ENCODE data around the gene ITGA8.

The ITGA8 gene

GRCh38 chr10:15737656-15738055 is 17.9 kb upstream of the ITGA8 start:
- no peak for DNase-seq (ENCODE audit: low read depth in 4 of 4, low spot score in 1 of 4)

GRCh38 chr10:15735763-15736162 is 16.0 kb upstream of the ITGA8 start:
- no peak for DNase-seq (ENCODE audit: low read depth in 4 of 4, low spot score in 1 of 4)

GRCh38 chr10:15730341-15730740 is 10.6 kb upstream of the ITGA8 start:
- DNase-seq (ENCODE audit: low read depth in 4 of 4, low spot score in 1 of 4): no peak

GRCh38 chr10:15729890-15730289 is 10.2 kb upstream of the ITGA8 start:
- DNase-seq (ENCODE audit: low read depth in 4 of 4, low spot score in 1 of 4): no peak

GRCh38 chr10:15726042-15726441 is 6.3 kb upstream of the ITGA8 start:
- DNase-seq (ENCODE audit: low read depth in 4 of 4, low spot score in 1 of 4): no peak

- DNase-seq (ENCODE audit: low read depth in 4 of 4, low spot score in 1 of 4): no peak
Measured at GRCh38 chr10:15725603-15726002, 5.9 kb upstream of the ITGA8 start.

DNA sequence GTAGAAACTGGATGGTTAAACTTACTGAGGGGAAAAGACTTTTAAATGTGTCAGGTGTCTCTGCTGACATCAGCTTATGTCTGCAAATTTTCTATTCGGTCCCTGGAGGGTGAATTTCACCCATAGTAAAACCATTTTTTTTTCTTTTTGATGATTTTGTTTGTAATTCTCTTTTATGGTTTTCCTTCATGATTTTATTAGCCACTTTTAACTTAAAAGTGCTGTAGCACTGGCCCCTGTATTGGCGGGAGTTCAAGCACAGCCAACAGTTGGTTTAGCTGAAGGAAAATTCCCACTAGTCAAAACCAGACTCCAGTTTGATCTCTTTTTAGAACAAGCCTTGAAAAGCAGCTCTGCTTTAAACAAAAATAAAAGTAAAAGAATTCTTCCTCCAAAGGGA is 5.0 kb upstream of the ITGA8 start:
- DNase-seq (ENCODE audit: low read depth in 4 of 4, low spot score in 1 of 4): no peak

DNA sequence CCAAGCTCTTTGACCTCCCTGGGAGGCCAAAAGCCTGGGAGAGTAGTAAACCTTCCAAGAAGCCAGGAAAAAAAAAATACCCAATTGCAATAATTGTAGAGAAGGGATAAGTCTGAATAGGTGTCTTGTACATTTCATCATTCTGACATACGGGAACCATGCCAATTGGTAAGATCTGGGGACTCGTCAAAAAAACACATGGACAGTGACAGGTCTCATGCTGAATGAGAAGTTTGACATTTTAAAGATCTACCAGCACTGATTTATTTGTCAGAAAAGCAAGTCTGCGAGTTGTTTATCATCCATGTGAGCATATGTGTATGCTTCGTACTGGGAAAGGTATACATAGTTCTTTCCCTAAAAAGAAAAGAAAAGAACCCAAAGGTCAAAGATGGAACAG is 4.1 kb upstream of the ITGA8 start:
- DNase-seq (ENCODE audit: low read depth in 4 of 4, low spot score in 1 of 4): no peak

- no peak for DNase-seq (ENCODE audit: low read depth in 4 of 4, low spot score in 1 of 4)
Measured at GRCh38 chr10:15720635-15721287, 1.0 kb upstream of the ITGA8 start.

DNA sequence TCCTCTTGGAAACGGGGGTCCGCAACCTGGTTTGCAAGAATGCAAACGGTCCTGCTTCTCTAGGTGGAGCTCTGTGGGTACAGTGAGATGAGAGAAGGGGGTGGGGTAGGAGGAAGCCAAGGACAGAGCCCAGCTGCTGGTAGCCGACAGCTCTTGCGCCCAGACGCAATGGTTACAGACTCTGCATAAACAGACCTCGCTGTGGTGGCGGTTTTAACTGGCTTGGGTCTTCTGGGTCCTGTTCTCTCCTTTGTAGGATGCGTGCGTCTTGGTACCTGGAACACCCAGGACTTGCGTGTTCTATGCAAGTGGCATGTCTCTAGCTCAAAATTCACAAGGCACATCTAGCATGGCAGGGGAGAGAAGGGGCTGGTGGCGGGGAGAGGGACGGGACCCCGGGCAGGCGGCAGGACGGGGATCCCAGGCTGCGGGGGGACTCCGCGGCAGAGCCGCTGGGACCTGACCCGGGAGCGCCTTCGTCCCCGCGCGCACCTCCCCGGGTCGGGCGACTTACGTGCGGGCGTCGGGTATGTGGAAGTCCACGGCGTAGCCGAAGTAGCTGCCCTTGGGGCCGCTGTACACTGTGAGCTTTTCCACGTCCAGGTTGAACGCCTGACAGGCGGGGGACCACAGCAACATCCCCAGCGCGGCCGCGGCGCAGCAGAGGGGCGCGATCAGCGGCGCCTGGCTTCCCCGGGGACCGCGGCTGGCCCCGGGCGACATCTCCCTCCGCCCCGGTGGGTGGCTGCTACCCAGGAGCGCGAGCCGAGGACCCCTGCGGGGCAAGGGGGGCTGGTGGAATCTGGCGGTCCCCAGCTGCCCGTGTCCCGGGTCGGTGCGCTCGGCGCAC is 448 bp downstream of the ITGA8 start:
- DNase-seq (ENCODE audit: low read depth in 4 of 4, low spot score in 1 of 4): no peak

GRCh38 chr10:15718694-15719048 is 1.1 kb downstream of the ITGA8 start:
- DNase-seq (ENCODE audit: low read depth in 4 of 4, low spot score in 1 of 4): no peak

GRCh38 chr10:15715619-15716227 is 4.0 kb downstream of the ITGA8 start:
- no peak for DNase-seq (ENCODE audit: low read depth in 4 of 4, low spot score in 1 of 4)

DNA sequence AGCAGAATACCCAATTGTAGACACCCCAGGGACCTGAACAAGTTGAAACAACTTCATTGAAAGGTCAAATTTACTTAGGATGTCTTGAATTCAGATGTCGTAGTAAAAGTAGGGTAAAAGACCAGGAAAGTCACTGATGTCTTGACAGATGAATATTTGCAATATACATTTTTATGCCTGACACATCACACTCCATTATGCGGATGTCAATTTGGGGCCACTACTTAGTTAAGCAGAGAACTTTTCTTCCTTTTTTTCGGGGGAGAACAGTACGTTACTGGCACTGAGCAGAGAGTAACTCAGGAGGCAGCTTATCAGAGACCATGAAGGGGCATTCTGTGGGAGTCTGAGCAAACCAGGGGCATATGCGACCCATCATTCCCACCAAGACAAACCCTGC is 4.9 kb downstream of the ITGA8 start:
- DNase-seq (ENCODE audit: low read depth in 4 of 4, low spot score in 1 of 4): no peak

DNA sequence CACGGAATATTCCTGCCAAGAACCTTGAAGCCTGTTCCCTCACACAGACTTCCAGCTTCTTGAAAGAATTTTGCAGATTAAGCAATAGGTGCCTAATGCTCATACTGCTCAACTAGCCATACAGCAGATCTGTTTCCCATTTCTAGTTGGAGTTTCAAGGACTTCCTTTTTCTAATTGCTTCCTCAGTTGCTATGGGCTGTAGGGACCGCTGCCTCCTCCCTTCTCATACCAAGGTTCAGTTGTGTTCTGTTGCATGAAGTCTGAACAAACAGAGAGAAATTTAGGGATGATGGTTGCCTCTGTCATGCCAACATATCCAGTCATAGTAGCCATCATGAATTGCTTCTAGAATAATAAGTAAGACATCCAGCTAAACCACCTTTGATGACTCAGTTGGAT is 6.8 kb downstream of the ITGA8 start:
- DNase-seq (ENCODE audit: low read depth in 4 of 4, low spot score in 1 of 4): no peak

DNA sequence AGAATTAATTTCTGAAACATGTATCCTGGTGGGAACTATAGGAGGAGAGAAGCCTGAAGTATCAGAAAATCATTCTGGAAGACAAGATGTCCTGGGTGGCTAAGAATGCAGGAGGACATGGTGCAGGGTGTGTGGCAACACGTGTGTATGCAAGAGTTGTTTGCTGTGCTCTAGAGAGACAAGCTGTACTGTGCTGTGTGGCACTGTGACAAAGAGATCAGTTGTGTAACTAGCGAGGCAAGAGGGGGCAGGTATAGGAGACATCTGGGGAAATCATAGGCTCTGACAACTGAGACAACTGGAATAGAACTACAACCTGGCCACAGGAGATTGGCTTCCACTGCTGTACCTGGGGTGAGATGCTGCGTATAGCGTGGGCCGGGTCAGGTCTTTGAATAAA is 9.3 kb downstream of the ITGA8 start:
- no peak for DNase-seq (ENCODE audit: low read depth in 4 of 4, low spot score in 1 of 4)

DNA sequence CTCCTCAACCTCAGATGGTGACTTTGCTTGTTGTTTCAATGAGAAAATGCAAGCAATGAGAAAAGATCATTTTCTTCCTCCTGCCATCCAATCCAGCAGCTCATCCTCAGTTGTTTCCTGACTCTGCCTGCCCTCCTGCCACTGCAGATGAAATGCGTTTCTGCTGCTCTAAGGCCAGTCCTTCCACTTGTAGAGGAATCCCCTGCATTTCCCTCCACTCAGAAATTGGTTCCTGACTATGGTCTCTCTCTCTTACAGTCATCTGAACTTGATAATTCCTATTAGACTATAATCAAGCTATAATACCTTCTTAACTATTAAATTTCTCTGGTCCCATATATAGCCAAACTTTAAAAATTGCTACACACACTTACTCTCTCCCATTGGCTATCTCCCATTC is 14.4 kb downstream of the ITGA8 start:
- no peak for DNase-seq (ENCODE audit: low read depth in 4 of 4, low spot score in 1 of 4)

GRCh38 chr10:15704581-15704968 is 15.1 kb downstream of the ITGA8 start:
- DNase-seq (ENCODE audit: low read depth in 4 of 4, low spot score in 1 of 4): no peak

DNA sequence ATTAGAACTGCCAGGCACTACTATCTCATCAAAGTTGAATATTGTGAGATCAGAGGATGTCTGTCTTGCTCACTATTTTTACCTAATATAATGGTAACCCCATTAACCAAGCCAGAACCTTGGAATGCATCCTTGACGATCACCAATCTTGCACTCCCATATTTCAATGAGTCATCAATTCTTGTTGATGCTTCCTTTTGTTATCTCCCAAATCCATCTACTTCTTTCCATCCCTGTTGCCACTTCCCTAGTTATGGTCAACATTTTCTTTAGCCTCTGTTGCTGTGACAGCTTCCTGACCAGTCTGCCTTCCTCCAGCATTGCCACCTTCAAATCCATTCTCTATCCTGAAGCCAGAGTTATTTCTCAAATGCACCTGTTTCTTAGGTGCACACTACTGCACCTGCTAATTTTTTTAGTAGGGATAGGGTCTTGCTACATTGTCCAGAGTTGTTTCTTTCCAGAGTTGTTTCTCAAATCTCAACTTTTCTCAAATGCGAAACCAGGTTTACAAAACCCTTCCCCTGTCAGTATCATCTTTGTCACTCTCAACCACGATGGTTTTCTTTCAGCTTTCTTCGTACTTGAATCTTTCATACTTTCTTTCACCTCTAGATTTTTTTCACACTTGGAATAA is 15.7 kb downstream of the ITGA8 start:
- no peak for DNase-seq (ENCODE audit: low read depth in 4 of 4, low spot score in 1 of 4)

GRCh38 chr10:15703151-15703880 is 16.4 kb downstream of the ITGA8 start:
- no peak for DNase-seq (ENCODE audit: low read depth in 4 of 4, low spot score in 1 of 4)

DNA sequence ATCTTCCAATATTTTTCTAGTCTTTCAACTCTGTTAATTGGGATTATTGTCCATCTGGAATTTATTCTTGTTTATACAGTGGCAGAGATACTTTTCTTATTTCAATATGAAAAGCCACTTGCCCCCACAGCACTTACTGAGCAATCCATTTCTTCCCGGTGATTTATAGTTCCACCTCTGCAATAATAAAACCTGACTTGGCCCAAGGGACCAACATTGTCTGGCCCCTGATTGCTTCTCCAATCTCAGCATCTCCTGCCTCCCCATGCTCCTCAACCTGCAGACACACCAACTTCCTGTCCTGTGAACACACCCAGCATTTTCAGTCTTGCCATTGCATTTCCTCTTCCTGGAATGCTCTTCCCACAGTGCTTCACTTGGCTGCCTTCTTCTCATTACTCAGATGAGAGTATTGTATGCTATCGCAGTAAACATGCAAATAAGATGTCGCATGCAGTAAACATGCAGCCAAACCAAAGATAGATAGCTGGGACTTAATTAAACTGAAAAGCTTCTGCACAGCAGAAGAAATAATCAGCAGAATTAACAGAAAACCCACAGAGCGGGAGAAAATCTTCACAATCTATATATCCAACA is 19.5 kb downstream of the ITGA8 start:
- no peak for DNase-seq (ENCODE audit: low read depth in 4 of 4, low spot score in 1 of 4)

- no peak for DNase-seq (ENCODE audit: low read depth in 4 of 4, low spot score in 1 of 4)
Measured at GRCh38 chr10:15695852-15696251, 23.9 kb downstream of the ITGA8 start.
